ENCODE data around the gene PRPF6. TPM values are rescaled to one million over a fixed set of nuclear protein-coding genes. Genes with fewer than 3 reads are reported as not detected.

The PRPF6 gene
- total and polyA plus RNA-seq, 2 of the 13 experiments (the other 11 are each of a cell fraction or from before 2014, with no cell fraction given), result 63.7 to 101 TPM

DNA sequence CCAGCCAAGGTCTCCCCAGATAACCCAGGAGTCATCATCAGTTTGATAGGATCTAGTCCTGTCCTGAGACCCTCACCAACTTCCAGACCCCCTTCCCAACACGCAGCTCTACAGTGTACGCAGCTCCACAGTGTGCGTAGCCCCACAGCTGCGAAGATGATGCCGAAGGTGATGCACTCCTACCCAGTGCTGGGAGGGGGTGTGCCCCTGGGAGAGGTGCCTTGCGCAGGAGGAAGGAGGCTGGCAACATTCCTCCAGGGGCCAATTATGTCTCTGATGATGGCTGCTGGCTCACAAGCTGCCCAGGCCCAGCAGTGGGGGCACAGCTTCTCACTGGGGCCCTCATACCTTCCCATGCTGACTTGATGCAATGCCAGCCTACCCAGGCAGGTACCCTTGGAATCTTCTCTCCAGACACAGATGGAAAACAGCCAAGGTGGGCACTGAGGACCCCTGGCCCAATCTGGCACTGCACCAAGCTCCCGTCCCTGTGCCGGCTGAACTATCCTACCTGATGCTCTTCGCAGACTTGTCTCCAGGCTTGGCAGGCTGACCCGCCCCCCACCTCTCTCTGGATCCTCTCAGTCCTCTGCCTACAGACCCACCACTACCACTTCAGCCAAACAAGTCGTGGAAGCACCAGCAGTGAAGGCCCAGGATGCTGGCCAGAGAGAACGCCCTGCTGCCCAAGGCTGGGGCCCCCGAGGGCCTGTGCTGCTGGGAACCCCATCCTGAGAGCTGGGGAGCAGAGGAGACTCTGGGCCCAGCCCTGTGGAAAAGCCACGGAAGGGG is 12.6 kb upstream of the PRPF6 start:
- Histone ChIP-seq H4K20me1 (ENCODE audit: insufficient read depth, low read length) (no peaks in the 10 kb centered on the region), H3K4me3 (replicated peaks in 1 of 3; ENCODE audit: insufficient read depth in 1 of 3, low read depth in 2 of 3, low read length in 3 of 3) (peak overlapping the region; percentile 73 to 90 (median 89)), H3K27ac (ENCODE audit: extremely low read length, insufficient read depth, low read length) (peak overlapping the region; percentile 84), H2AFZ (ENCODE audit: low read length) (no peak overlapping the region), H3K79me2 (ENCODE audit: insufficient read depth, low read length) (peaks cover 13% of the 10 kb centered on the region), H3K27me3 (ENCODE audit: control insufficient read depth in 1 of 2, insufficient read depth in 2 of 2, low read length in 2 of 2) (no peaks in the 10 kb centered on the region), H3K9ac (ENCODE audit: insufficient read depth, low read depth, low read length) (peak overlapping the region; percentile 91), H3K9me3 (ENCODE audit: low read length) (no peaks in the 10 kb centered on the region), H3K36me3 (replicated peaks in 1 of 2; ENCODE audit: control insufficient read depth in 1 of 2, insufficient read depth in 2 of 2, low read length in 2 of 2) (peaks cover 26 to 33% of the 10 kb centered on the region in 2 experiments), H3K4me1 (ENCODE audit: insufficient read depth, low read length) (peaks cover 45% of the 10 kb centered on the region), H3K4me2 (ENCODE audit: low read depth, low read length) (peak overlapping the region; percentile 77)
- WGBS (ENCODE audit: low lambda C conversion rate), result 76% methylated on average over 13 of the region's 14 CpGs
- no peak for DNase-seq (ENCODE audit: low spot score)
- ChIA-PET CTCF (ENCODE audit: low intra/inter-chr PET ratio, low total read pairs) (no interaction called here), POLR2A (interaction anchor here (0.5 to 3.1 kb wide), 11 partner anchors 9 to 327 kb away, joined by 3 to 78 read pairs (median 5); partner anchors contain the start of genes PRPF6, SAMD10, SLC2A4RG and TPD52L2)
- TSS peak; percentile 49 for BruUV-seq (replicated peaks)
- in situ Hi-C loops (cut with HindIII; ENCODE audit: extremely low pct_ligation_motif_present, low pct_unique_long_range_greater_than_20kb) (no loop called here), intact Hi-C loops (cut with micrococcal nuclease; ENCODE audit: unreplicated experiment) (loop anchor here (10.0 kb wide), 1 partner anchor 1604 kb away; the partner anchor contains the start of gene LAMA5)
- FAIRE-seq, result peak; percentile 15
- no peak; the same call in 2 of the 3 replicates for ATAC-seq
- TF ChIP-seq ZNF883 (CRISPR knock-in tag; IDR thresholded peaks at IDR 0.05; ENCODE audit: not compliant biosample characterization) (peak; percentile 66), MYNN (CRISPR knock-in tag; IDR thresholded peaks at IDR 0.05; ENCODE audit: low read depth) (no peak), ZNF646 (CRISPR knock-in tag; IDR thresholded peaks at IDR 0.05) (no peak), FOXC1 (CRISPR knock-in tag; IDR thresholded peaks at IDR 0.05; ENCODE audit: borderline replicate concordance) (peak; percentile 16; the same call in 1 of the 2 replicates), TAF1 (CRISPR knock-in tag; IDR thresholded peaks at IDR 0.05) (0 out of 2 replicates have a peak, but pooled peaks have one; percentile 9), THAP9 (CRISPR knock-in tag; IDR thresholded peaks at IDR 0.05; ENCODE audit: borderline replicate concordance) (no peak), ZNF670 (CRISPR knock-in tag; IDR thresholded peaks at IDR 0.05; ENCODE audit: borderline replicate concordance) (peak; percentile 19; the same call in 1 of the 2 replicates), NONO (IDR thresholded peaks at IDR 0.05) (no peak), NONO (CRISPR knock-in tag; conservative IDR thresholded peaks at IDR 0.05) (0 out of 2 replicates have a peak, but pooled peaks have one; percentile 38)
- TF ChIP-seq, protein P1, sequence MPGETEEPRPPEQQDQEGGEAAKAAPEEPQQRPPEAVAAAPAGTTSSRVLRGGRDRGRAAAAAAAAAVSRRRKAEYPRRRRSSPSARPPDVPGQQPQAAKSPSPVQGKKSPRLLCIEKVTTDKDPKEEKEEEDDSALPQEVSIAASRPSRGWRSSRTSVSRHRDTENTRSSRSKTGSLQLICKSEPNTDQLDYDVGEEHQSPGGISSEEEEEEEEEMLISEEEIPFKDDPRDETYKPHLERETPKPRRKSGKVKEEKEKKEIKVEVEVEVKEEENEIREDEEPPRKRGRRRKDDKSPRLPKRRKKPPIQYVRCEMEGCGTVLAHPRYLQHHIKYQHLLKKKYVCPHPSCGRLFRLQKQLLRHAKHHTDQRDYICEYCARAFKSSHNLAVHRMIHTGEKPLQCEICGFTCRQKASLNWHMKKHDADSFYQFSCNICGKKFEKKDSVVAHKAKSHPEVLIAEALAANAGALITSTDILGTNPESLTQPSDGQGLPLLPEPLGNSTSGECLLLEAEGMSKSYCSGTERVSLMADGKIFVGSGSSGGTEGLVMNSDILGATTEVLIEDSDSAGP (CRISPR knock-in tag; IDR thresholded peaks at IDR 0.05; ENCODE audit: borderline replicate concordance), result peak; percentile 78

All from HepG2 (cell line).